Sigmoid colon (tissue), 7 donors: ENCODE measurements around the gene NEUROG1. TPM values are rescaled to one million over a fixed set of nuclear protein-coding genes. Genes with fewer than 3 reads are reported as not detected.

Source experiments
- DNase-seq: peaks from one replicate; pipeline ENCODE4 v3.0.0-alpha.2; 2019
- H3K27ac ChIP-seq, 4 donors: fragments of 200-600 bp; sonication (generic); one replicate each; pipeline ENCODE4 v1.5.1; 2016 to 2019; ENCODE audit warnings: mild to moderate bottlenecking in 1 of 4
- H3K27me3 ChIP-seq, 3 donors: fragments of 200-600 bp; sonication (generic); one replicate each; pipeline ENCODE4 v1.5.1; 2019; ENCODE audit warnings: mild to moderate bottlenecking in 1 of 3
- H3K36me3 ChIP-seq, 4 donors: fragments of 200-600 bp; sonication (generic); one replicate each; pipeline ENCODE4 v1.5.1; 2016 to 2019
- H3K4me1 ChIP-seq, 4 donors: fragments of 200-600 bp; sonication (generic); one replicate each; pipeline ENCODE4 v1.5.1; 2017 to 2019
- H3K4me3 ChIP-seq, 4 donors: fragments of 200-600 bp; sonication (generic); one replicate each; pipeline ENCODE4 v1.5.1; 2017 to 2019; ENCODE audit warnings: mild to moderate bottlenecking in 2 of 4, moderate library complexity in 1 of 4
- H3K9me3 ChIP-seq, 4 donors: fragments of 200-600 bp in 3 of 4; sonication (generic) in 3 of 4; one replicate each; pipeline versions ENCODE4 v1.5.1 to v1.6.1; 2013 to 2019
- EP300 ChIP-seq, 4 donors: sonication (generic); formaldehyde crosslinking; IDR thresholded peaks; one replicate each; pipeline ENCODE4 v1.6.1; 2017; ENCODE audit warnings: antibody characterized with exemption in 4 of 4
- POLR2A ChIP-seq, 2 donors: fragments of 450-650 bp; IDR thresholded peaks; one replicate each; pipeline ENCODE4 v1.6.1; 2016; ENCODE audit warnings: antibody characterized with exemption in 2 of 2, mild to moderate bottlenecking in 2 of 2, moderate library complexity in 2 of 2
- POLR2AphosphoS5 ChIP-seq, 4 donors: sonication (generic); formaldehyde crosslinking; IDR thresholded peaks; one replicate each; pipeline ENCODE4 v1.6.1; 2017; ENCODE audit warnings: antibody characterized with exemption in 4 of 4
- WGBS, 2 donors: extraction: QIAGEN DNeasy Blood & Tissue Kit; methylation state at CpG; one replicate each; pipeline ENCODE4 v1.1.7; 2013; 5-methylcytosine and 5-hydroxymethylcytosine counted together
- intact Hi-C: fragments of 100-400 bp; cut with DNase I; formaldehyde crosslinking; loops from one replicate; pipeline ENCODE4 v1.15.1; 2023
- polyA plus RNA-seq, 3 donors: library from polyadenylated mRNA; stranded (reverse); fragments of 200-250 nt; gene quantifications; one replicate each; pipeline ENCODE4 v1.2.3, GENCODE V29; 2013
- total RNA-seq, 4 donors: library from RNA; depleted of rRNA; stranded (reverse); fragments of >200 nt; gene quantifications; one replicate each; pipeline ENCODE4 v1.1.0, GENCODE V29; 2016
- TF ChIP-seq, protein P1 (sequence below), 4 experiments: fragments of 450-650 bp in 3 of 4; fragments of 200-600 bp in 1 of 4; IDR thresholded peaks; one replicate each; pipeline ENCODE4 v1.5.1; 2016 to 2019; ENCODE audit warnings: antibody characterized with exemption in 4 of 4, mild to moderate bottlenecking in 3 of 4, moderate library complexity in 2 of 4
- donor health status: healthy with polysubstance abuse.
- donor health status: Bipolar disorder and iron deficiency.
- donor health status: healthy.

Gene NEUROG1
- total and polyA plus RNA-seq, 7 donors = not detected

DNA sequence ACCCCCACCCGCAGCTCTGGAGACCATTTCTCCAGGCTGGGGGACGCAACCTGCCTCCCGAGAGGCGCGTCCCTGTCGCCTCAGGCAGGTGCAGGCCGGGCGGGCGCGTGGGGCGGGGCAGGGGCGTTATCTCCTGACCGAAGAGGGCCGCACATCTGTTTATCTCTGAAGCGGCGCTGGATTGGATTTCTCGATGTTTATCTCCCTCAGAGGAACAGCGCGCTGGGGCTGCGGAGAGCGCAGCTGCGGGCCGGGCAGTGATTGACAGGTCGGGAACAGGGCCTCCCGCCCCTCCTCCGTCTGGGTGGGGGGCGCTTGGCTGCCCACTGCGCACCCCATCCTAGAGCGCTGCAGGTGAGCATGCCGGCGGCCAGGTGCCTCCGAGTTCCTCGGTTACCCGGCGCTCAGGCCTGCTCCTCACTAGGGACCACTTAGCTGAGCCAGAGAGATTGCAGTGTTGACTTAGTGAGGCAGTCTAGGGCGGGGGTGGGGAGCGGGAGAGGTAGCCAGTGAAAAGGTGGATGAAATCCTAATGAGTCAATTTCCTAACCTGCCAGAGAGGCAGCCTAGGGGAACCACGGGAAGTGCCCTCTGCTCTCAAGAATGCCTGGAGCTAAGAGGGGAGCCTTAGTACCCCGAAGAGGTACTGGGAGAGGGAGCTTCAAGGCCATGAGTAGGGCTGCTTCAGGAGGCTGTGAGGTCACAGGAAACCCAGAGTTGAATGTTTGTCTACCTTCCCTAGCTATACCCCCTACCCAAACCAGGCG is 44.0 kb downstream of the NEUROG1 start:
- intact Hi-C loops = no loop called here
- DNase-seq = no peak
- no peak overlapping the region for H3K27ac ChIP-seq
- H3K27me3 ChIP-seq = peaks cover 13 to 62% (median 54%) of the 10 kb centered on the region in 3 donors
- no peaks in the 10 kb centered on the region for H3K9me3 ChIP-seq
- H3K4me1 ChIP-seq = peaks cover 0 to 26% (median 23%) of the 10 kb centered on the region in 4 donors
- H3K4me3 ChIP-seq = no peak overlapping the region
- 8 to 15% methylated on average over 40 of the region's 40 CpGs for WGBS, 2 donors
- TF ChIP-seq POLR2A (IDR thresholded peaks at IDR 0.05) = no peak
- TF ChIP-seq POLR2AphosphoS5 (IDR thresholded peaks at IDR 0.05) = no peak
- no peak for TF ChIP-seq EP300 (IDR thresholded peaks at IDR 0.05)
- TF ChIP-seq, protein P1, sequence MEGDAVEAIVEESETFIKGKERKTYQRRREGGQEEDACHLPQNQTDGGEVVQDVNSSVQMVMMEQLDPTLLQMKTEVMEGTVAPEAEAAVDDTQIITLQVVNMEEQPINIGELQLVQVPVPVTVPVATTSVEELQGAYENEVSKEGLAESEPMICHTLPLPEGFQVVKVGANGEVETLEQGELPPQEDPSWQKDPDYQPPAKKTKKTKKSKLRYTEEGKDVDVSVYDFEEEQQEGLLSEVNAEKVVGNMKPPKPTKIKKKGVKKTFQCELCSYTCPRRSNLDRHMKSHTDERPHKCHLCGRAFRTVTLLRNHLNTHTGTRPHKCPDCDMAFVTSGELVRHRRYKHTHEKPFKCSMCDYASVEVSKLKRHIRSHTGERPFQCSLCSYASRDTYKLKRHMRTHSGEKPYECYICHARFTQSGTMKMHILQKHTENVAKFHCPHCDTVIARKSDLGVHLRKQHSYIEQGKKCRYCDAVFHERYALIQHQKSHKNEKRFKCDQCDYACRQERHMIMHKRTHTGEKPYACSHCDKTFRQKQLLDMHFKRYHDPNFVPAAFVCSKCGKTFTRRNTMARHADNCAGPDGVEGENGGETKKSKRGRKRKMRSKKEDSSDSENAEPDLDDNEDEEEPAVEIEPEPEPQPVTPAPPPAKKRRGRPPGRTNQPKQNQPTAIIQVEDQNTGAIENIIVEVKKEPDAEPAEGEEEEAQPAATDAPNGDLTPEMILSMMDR (IDR thresholded peaks at IDR 0.05) = no peak
- no peaks in the 10 kb centered on the region for H3K36me3 ChIP-seq

DNA sequence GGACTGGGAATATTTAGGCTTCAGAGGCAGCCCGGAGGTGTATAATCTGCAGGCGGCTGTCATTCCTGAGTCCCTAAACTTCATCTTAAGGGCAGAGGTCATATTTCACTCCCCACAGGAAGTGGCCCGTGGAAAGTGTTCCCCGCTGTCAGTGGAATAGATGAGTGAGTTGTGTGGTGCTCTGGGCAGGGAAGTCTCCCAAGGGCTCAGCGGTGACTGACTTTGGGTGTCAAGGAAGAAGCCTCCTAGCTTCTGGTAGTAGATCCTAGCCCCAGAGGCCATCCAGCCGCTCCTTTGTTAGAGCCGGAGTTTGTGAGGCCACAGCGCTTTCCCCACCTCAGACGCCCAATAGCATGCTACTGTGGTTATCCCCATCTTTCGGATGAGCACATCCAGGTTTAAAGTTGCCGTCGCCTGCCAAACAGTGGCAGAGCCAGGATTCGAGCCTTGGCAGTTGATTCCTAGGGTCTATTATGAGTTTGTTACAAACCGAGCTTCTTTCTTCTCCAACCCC is 44.7 kb downstream of the NEUROG1 start:
- WGBS, 2 donors = 24 to 25% methylated on average over 14 of the region's 14 CpGs
- Histone ChIP-seq H3K27ac (no peak overlapping the region), H3K36me3 (no peaks in the 10 kb centered on the region), H3K27me3 (peaks cover 13 to 69% (median 60%) of the 10 kb centered on the region in 3 donors), H3K9me3 (no peaks in the 10 kb centered on the region), H3K4me1 (peaks cover 0 to 26% (median 23%) of the 10 kb centered on the region in 4 donors), H3K4me3 (no peak overlapping the region)
- DNase-seq = no peak
- intact Hi-C loops = no loop called here
- TF ChIP-seq, protein P1 (IDR thresholded peaks at IDR 0.05) = no peak
- TF ChIP-seq EP300 (IDR thresholded peaks at IDR 0.05) = no peak
- no peak for TF ChIP-seq POLR2A (IDR thresholded peaks at IDR 0.05)
- TF ChIP-seq POLR2AphosphoS5 (IDR thresholded peaks at IDR 0.05) = no peak

DNA sequence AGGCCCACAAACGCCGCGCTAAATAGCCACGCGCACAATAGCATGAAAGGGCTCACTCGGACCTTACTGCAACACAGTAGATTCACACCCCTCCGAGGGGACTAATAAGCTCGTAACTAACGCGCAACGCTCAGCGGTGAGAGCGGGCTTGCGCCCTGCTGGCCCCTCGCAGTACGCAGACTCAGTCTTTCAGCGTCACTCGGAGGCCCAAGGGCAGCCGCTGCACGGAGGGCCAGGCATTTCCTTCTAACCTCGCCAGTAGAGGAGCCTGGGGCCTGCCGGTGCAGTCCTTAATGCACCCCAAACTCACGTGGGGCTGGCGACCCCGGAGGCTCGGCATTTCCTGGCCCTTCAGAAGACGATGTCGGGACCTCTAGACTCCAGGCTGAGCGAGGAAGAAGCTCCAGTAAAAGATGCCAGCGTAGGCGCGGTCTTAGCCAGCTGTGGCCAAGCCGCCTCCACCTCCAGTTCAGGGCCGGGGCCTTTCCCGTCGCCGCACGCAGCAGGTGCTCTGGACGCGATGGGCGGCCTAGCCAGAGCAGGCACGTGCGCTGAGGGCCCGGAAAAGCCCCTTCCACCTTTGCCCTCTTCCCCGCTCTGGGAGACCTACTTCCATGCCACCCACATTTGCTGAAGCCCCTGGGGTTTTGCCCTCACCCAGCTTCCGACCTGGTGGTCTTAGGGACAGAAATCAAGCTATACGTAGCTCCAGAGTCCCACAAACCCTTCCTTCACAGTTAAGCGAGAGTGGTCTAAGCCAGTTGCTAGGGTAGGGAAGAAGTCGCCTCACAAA is 45.3 kb downstream of the NEUROG1 start:
- Histone ChIP-seq H3K4me1 (peaks cover 0 to 26% (median 23%) of the 10 kb centered on the region in 4 donors), H3K27me3 (peaks cover 13 to 73% (median 66%) of the 10 kb centered on the region in 3 donors), H3K4me3 (peak overlapping the region in 2 of 4 donors; percentile 41 to 45), H3K27ac (no peak overlapping the region), H3K9me3 (no peaks in the 10 kb centered on the region), H3K36me3 (no peaks in the 10 kb centered on the region)
- intact Hi-C loops = no loop called here
- DNase-seq = no peak
- TF ChIP-seq POLR2A (IDR thresholded peaks at IDR 0.05) = no peak
- TF ChIP-seq, protein P1 (IDR thresholded peaks at IDR 0.05) = no peak
- TF ChIP-seq POLR2AphosphoS5 (IDR thresholded peaks at IDR 0.05) = no peak
- no peak for TF ChIP-seq EP300 (IDR thresholded peaks at IDR 0.05)
- 13% methylated on average over 49 of the region's 49 CpGs for WGBS, 2 donors

DNA sequence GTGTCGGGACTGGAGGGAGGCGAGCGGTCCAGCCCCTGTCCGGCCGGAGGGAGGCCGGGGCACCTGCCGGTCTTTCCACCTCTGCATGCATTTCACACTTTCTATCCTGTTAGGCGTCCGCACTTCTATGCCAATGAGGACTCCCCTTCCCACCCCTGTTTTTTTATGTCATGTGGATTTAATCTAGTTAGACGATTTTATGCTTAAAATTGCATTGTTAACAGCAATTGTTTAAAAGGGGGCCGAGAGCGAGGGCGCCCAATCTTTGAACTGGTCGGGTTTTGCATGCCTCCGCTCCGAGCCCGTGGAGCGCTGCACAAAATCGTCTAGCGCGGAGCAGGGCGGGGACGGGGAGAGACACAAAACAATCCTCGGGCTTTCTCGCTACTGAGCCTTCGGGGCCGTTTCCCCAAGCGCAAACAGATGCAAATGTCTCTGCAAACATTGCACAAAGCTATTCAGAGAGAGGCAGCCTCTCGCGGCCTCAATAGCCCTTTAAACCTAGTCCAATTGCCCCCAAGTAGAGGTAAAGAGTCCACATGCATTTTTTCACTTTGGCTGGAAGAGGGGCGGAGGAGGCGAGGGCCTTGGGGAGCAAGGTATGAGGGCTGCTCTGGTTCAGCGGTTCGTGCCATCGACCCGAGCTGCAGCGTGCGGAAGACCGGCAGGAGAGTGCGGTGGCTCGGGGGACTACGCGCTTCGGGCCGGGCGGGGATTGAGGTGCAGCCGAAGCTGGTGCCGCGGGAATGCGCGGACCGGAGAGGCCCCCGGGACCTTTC is 46.1 kb downstream of the NEUROG1 start:
- Histone ChIP-seq H3K27me3 (peaks cover 13 to 78% (median 66%) of the 10 kb centered on the region in 3 donors), H3K4me1 (peaks cover 0 to 26% (median 23%) of the 10 kb centered on the region in 4 donors), H3K9me3 (no peaks in the 10 kb centered on the region), H3K36me3 (no peaks in the 10 kb centered on the region), H3K4me3 (peak overlapping the region in 3 of 4 donors; percentile 36 to 45 (median 41)), H3K27ac (no peak overlapping the region)
- DNase-seq = no peak
- TF ChIP-seq POLR2AphosphoS5 (IDR thresholded peaks at IDR 0.05) (no peak), EP300 (IDR thresholded peaks at IDR 0.05) (no peak)
- 4 to 5% methylated on average over 53 of the region's 53 CpGs for WGBS, 2 donors
- intact Hi-C loops = no loop called here
